Stimulated activated naive CD4-positive, alpha-beta T cell treated with Interleukin-2 at 50 U/mL for 16 hours (primary cell): Measurements from ENCODE around the gene SMTN.
"Not testable (repeated sequence)": the region's sequence is repeated elsewhere in the genome, so short reads cannot be mapped to it uniquely, and the experiment has no call there.

Experiments
- DNase-seq: peaks from one replicate; lab custom pipeline; 2025; lab: John Stamatoyannopoulos, UW

Gene SMTN

GRCh38 chr22:31073125-31073524, 8.0 kb upstream of the SMTN start:
- not testable (repeated sequence) for DNase-seq

GRCh38 chr22:31073545-31074145, 7.5 kb upstream of the SMTN start:
- not testable (repeated sequence) for DNase-seq

- DNase-seq: no peak
Observed at GRCh38 chr22:31075961-31076360, 5.2 kb upstream of the SMTN start.

- DNase-seq: no peak
Observed at GRCh38 chr22:31077681-31078080, 3.4 kb upstream of the SMTN start.

- DNase-seq: not testable (repeated sequence)
Observed at GRCh38 chr22:31078389-31078788, 2.7 kb upstream of the SMTN start.

GRCh38 chr22:31079095-31079642, 1.9 kb upstream of the SMTN start:
- no peak for DNase-seq

GRCh38 chr22:31080164-31080847, 812 bp upstream of the SMTN start:
- DNase-seq: no peak

- no peak for DNase-seq
Observed at GRCh38 chr22:31081963-31082605, 966 bp downstream of the SMTN start.

GRCh38 chr22:31082606-31083376, 1.7 kb downstream of the SMTN start:
- DNase-seq: peak; percentile 22

- no peak for DNase-seq
Observed at GRCh38 chr22:31083377-31083768, 2.3 kb downstream of the SMTN start.

GRCh38 chr22:31083923-31084810, 3.0 kb downstream of the SMTN start:
- no peak for DNase-seq

- DNase-seq: peak; percentile 84
Observed at GRCh38 chr22:31084811-31085492, 3.8 kb downstream of the SMTN start.

- DNase-seq: no peak
Observed at GRCh38 chr22:31085493-31085824, 4.3 kb downstream of the SMTN start.

- no peak for DNase-seq
Observed at GRCh38 chr22:31085928-31086327, 4.8 kb downstream of the SMTN start.

- DNase-seq: no peak
Observed at GRCh38 chr22:31086703-31087330, 5.7 kb downstream of the SMTN start.

- no peak for DNase-seq
Observed at GRCh38 chr22:31087744-31088215, 6.7 kb downstream of the SMTN start.

GRCh38 chr22:31088233-31088986, 7.3 kb downstream of the SMTN start:
- no peak for DNase-seq

- DNase-seq: peak; percentile 19
Observed at GRCh38 chr22:31089160-31090100, 8.3 kb downstream of the SMTN start.
